K562 (cell line): Measurements from ENCODE around the gene RFX3. TPM values are rescaled to one million over a fixed set of nuclear protein-coding genes. Genes with fewer than 3 reads are reported as not detected.

Experiments used
- CBFA2T2 ChIP-seq: fragments of 450-650 bp; conservative IDR thresholded peaks from 2 replicates; pipeline ENCODE4 v1.6.1; 2017; ENCODE audit warnings: mild to moderate bottlenecking
- CBFA2T3 ChIP-seq: fragments of 450-650 bp; IDR thresholded peaks from 2 replicates; pipeline ENCODE4 v1.6.1; 2017
- JUND ChIP-seq, 2 experiments: IDR thresholded peaks; 2 replicates in 1 of 2; 3 replicates in 1 of 2; pipeline ENCODE4 v1.6.1; 2011; ENCODE audit warnings: borderline replicate concordance in 2 of 2, low read depth in 2 of 2, low read length in 2 of 2, improper control_type of control experiment in 1 of 2, missing biosample characterization in 1 of 2, missing genetic modification characterization in 1 of 2, missing genetic modification reagents in 1 of 2
- NONO ChIP-seq, 2 experiments: fragments of 200-400 bp in 1 of 2; fragments of 450-650 bp in 1 of 2; formaldehyde crosslinking in 1 of 2; IDR thresholded peaks; 2 replicates each; pipeline ENCODE4 v1.6.1; 2017; ENCODE audit warnings: low read depth in 2 of 2, mild to moderate bottlenecking in 2 of 2, moderate library complexity in 2 of 2, low read length in 1 of 2
- ZBTB26 ChIP-seq: fragments of 450-650 bp; formaldehyde crosslinking; IDR thresholded peaks from 2 replicates; pipeline ENCODE4 v1.4.0; 2022; ENCODE audit warnings: missing genetic modification characterization
- ZBTB49 ChIP-seq: sonication (generic); formaldehyde crosslinking; IDR thresholded peaks from 2 replicates; pipeline ENCODE4 v1.8.0; 2022; ENCODE audit warnings: missing genetic modification reagents, mild to moderate bottlenecking, borderline replicate concordance
- ZKSCAN1 ChIP-seq: fragments of 150-350 bp; IDR thresholded peaks from 2 replicates; pipeline ENCODE4 v1.6.1; 2016; ENCODE audit warnings: low read depth, low read length
- ZNF445 ChIP-seq: fragments of 250-450 bp; sonication (Bioruptor Pico); IDR thresholded peaks from 2 replicates; pipeline ENCODE4 v1.4.0; 2020; ENCODE audit warnings: low read depth, mild to moderate bottlenecking, moderate library complexity
- polyA plus RNA-seq, 8 experiments: library from polyadenylated mRNA; depleted of rRNA in 4 of 8; stranded (reverse) in 5 of 8; unstranded in 3 of 8; fragments of >200 nt; fragmentation: Nextera tagmentation in 2 of 8; fragmentation: Illumina TruSeq in 1 of 8; extraction: Ambion mirVana in 2 of 8; extraction: Trizol in 1 of 8; gene quantifications; 2 replicates each; pipeline versions ENCODE4 v1.2.1 to v1.2.3, GENCODE V29; 2011 to 2014; ENCODE audit warnings: inconsistent platforms in 1 of 8, missing spikeins in 1 of 8
- total RNA-seq, 7 experiments: library from RNA; depleted of rRNA in 6 of 7; stranded (reverse); fragments of >200 nt in 6 of 7; fragmentation: Illumina TruSeq in 2 of 7; extraction: Trizol in 2 of 7; gene quantifications; 2 replicates each; pipeline versions ENCODE4 v1.2.1 to v1.2.3, GENCODE V29; 2011 to 2021; ENCODE audit warnings: low replicate concordance in 1 of 7

Gene RFX3
- total and polyA plus RNA-seq, 9 of the 15 experiments (the other 6 are each of a cell fraction or from before 2014, with no cell fraction given): 0.86 to 4.9 (median 2.0) TPM

GRCh38 chr9:3360245-3360644 lies 165.6 kb downstream of the RFX3 start (continued):
- no peak for TF ChIP-seq ZBTB49 (CRISPR knock-in tag)
- no peak for TF ChIP-seq JUND (IDR thresholded peaks at IDR 0.05; ENCODE audit: borderline replicate concordance, low read depth, low read length)
- no peak for TF ChIP-seq JUND (tag; IDR thresholded peaks at IDR 0.05; ENCODE audit: borderline replicate concordance, low read depth, low read length)
- no peak for TF ChIP-seq ZBTB26 (CRISPR knock-in tag)
- no peak for TF ChIP-seq ZKSCAN1
- TF ChIP-seq CBFA2T2: no peak
- no peak for TF ChIP-seq ZNF445 (CRISPR knock-in tag)
- no peak for TF ChIP-seq CBFA2T3
- TF ChIP-seq NONO (IDR thresholded peaks at IDR 0.05; ENCODE audit: low read depth in 2 of 2, low read length in 1 of 2): no peak
- TF ChIP-seq, all 486 proteins: peak for 0
